GM18505 (cell line): ENCODE data around the gene SOX8.

Experiments used
- ATAC-seq: cut with Tn5 transposase; IDR thresholded peaks from one replicate; pipeline ENCODE4 v1.9.1; 2021; ENCODE audit not compliant: unreplicated experiment
- POLR2A ChIP-seq: IDR thresholded peaks from 4 replicates; pipeline ENCODE4 v1.6.1; 2011; ENCODE audit warnings: borderline replicate concordance; ENCODE audit not compliant: insufficient read depth, insufficient read length; ENCODE audit errors: extremely low read depth

Gene SOX8

GRCh38 chr16:991345-991744 is 9.8 kb downstream of the SOX8 start:
- TF ChIP-seq POLR2A, result no peak
- no peak for ATAC-seq

GRCh38 chr16:991773-992172 is 10.2 kb downstream of the SOX8 start:
- no peak for TF ChIP-seq POLR2A
- ATAC-seq, result no peak

- TF ChIP-seq POLR2A, result no peak
- no peak for ATAC-seq
Measured at GRCh38 chr16:993731-994130, 12.2 kb downstream of the SOX8 start.

- no peak for ATAC-seq
- no peak for TF ChIP-seq POLR2A
Measured at GRCh38 chr16:995087-995486, 13.5 kb downstream of the SOX8 start.

- no peak for TF ChIP-seq POLR2A
- ATAC-seq, result no peak
Measured at GRCh38 chr16:995783-996182, 14.2 kb downstream of the SOX8 start.

GRCh38 chr16:996681-997080 is 15.1 kb downstream of the SOX8 start:
- no peak for ATAC-seq
- no peak for TF ChIP-seq POLR2A

GRCh38 chr16:997440-998051 is 16.0 kb downstream of the SOX8 start:
- no peak for TF ChIP-seq POLR2A
- ATAC-seq, result no peak

- no peak for TF ChIP-seq POLR2A
- ATAC-seq, result no peak
Measured at GRCh38 chr16:998211-998610, 16.6 kb downstream of the SOX8 start.

GRCh38 chr16:998615-999014 is 17.0 kb downstream of the SOX8 start:
- no peak for TF ChIP-seq POLR2A
- no peak for ATAC-seq

GRCh38 chr16:999677-1000076 is 18.1 kb downstream of the SOX8 start:
- ATAC-seq, result no peak
- TF ChIP-seq POLR2A, result no peak

GRCh38 chr16:1000608-1001007 is 19.0 kb downstream of the SOX8 start:
- ATAC-seq, result no peak
- no peak for TF ChIP-seq POLR2A

GRCh38 chr16:1001096-1001495 is 19.5 kb downstream of the SOX8 start:
- no peak for TF ChIP-seq POLR2A
- ATAC-seq, result no peak

- no peak for TF ChIP-seq POLR2A
- no peak for ATAC-seq
Measured at GRCh38 chr16:1002399-1003166, 21.0 kb downstream of the SOX8 start.
